Bronchial smooth muscle cell (primary cell): ENCODE results near the gene EZH2. TPM values are rescaled to one million over a fixed set of nuclear protein-coding genes. Genes with fewer than 3 reads are reported as not detected.

Experiments used
- total RNA-seq: library from RNA; depleted of rRNA; stranded (reverse); fragments of >200 nt; gene quantifications from 2 replicates; pipeline ENCODE4 v1.2.1, GENCODE V29; 2014

The EZH2 gene
- 4.3 and 4.7 TPM in 2 replicates for total RNA-seq

GRCh38 chr7:148884049-148884298 is at the start of gene EZH2:
EZH2 (minus strand) TSS chr7:148884291; CDS start chr7:148847298, 36,993 bp downstream.

Other genes with a start within 250 kb of the EZH2 start
- 32.4 and 33.3 TPM in 2 replicates for gene CUL1, start 185.4 kb downstream of the EZH2 start, total RNA-seq
- gene PDIA4, start 144.2 kb upstream of the EZH2 start, total RNA-seq, result 222 and 241 TPM in 2 replicates
- gene ZNF786, start 206.4 kb upstream of the EZH2 start, total RNA-seq, result 3.9 and 4.3 TPM in 2 replicates
- 6.3 and 6.5 TPM in 2 replicates for gene ZNF425, start 242.0 kb upstream of the EZH2 start, total RNA-seq